Measurements from ENCODE around the gene CDK4. TPM values are rescaled to one million over a fixed set of nuclear protein-coding genes. Genes with fewer than 3 reads are reported as not detected.

CDK4 gene
- total and polyA plus RNA-seq, 2 of the 13 experiments (the other 11 are each of a cell fraction or from before 2014, with no cell fraction given), result 191 to 209 TPM

- TF ChIP-seq ZNF407 (CRISPR knock-in tag; IDR thresholded peaks at IDR 0.05; ENCODE audit: not compliant biosample characterization) (peak; percentile 79), ARID2 (CRISPR knock-in tag; IDR thresholded peaks at IDR 0.05; ENCODE audit: borderline replicate concordance) (peak; percentile 78), ZNF563 (CRISPR knock-in tag; IDR thresholded peaks at IDR 0.05) (peak; percentile 88), MIER2 (CRISPR knock-in tag; IDR thresholded peaks at IDR 0.05) (peak; percentile 52; the same call in 1 of the 2 replicates), ZHX2 (IDR thresholded peaks at IDR 0.05; ENCODE audit: low read depth) (peak; percentile 91), ZHX2 (CRISPR knock-in tag; IDR thresholded peaks at IDR 0.05; ENCODE audit: borderline replicate concordance) (no peak), IKZF5 (CRISPR knock-in tag; IDR thresholded peaks at IDR 0.05) (peak; percentile 78), ZFP82 (CRISPR knock-in tag; IDR thresholded peaks at IDR 0.05; ENCODE audit: borderline replicate concordance) (no peak), CREB1 (IDR thresholded peaks at IDR 0.05) (peak; percentile 95), CREB1 (CRISPR knock-in tag; IDR thresholded peaks at IDR 0.05) (peak; percentile 99), TFDP1 (CRISPR knock-in tag; IDR thresholded peaks at IDR 0.05; ENCODE audit: borderline replicate concordance) (peak; percentile 72; the same call in 1 of the 2 replicates)
Measured at GRCh38 chr12:57771873-57772428, 19.8 kb upstream of the CDK4 start, which contains the start of gene METTL1 (continued).
